Measurements from ENCODE around the gene CCDC86. TPM values are rescaled to one million over a fixed set of nuclear protein-coding genes. Genes with fewer than 3 reads are reported as not detected.

Gene CCDC86
- total RNA-seq, 2 donors from 2014 or later: 13.5 to 23.8 TPM

DNA sequence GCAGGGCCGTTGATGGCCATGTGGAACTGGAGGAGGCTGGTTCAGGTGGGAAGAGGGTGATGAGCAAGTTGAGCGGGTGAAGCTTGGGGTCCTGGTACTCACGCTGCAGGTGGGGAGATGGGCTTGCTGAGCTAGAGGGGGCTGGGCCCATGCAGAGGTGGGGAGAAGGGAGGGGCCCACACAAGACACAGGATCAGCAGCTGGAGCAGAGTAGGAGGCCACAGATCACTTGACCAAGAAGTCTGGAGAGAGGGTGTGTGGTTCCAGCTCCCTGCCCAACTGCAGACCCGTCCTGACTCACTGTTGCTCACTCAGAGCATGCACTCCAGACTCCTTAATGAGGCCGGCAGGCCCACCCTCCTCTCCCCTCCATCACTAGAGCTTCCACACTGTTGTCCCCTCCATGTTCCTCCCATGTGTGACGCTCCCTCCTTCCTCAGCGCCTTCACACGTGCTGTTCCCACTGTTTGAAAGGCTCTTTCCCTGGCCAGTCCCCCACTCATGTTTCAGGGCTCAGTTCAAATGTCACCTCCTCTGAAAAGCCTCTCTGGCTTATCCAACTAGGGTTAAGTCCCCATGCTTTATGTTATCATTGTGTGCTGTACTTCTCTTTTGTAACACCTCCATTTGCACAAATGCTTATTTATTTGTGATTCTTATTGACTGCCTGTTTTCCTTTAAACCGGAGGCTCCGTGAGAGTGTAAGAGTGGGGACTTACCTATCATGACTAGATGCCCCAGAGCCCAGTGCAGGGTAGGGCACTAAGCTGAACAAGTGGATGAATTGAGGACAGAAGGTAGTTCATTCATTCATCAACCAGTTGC is 2.3 kb downstream of the CCDC86 start:
- Histone ChIP-seq H3K27me3 (replicated peaks; ENCODE audit: insufficient read depth) (no peaks in the 10 kb centered on the region), H3K27ac (no peak overlapping the region), H3K9me3 (no peaks in the 10 kb centered on the region), H3K4me3 (peak overlapping the region; percentile 76), H3K4me1 (ENCODE audit: control insufficient read depth in 1 of 2, low read depth in 2 of 2) (peaks cover 28 to 42% of the 10 kb centered on the region in 2 donors), H3K36me3 (peaks cover 7% of the 10 kb centered on the region)
- ATAC-seq (ENCODE audit: insufficient number of reproducible peaks, low FRiP score, low read depth) (no peak), DNase-seq (ENCODE audit: low spot score) (no peak)
- TF ChIP-seq, protein P1, sequence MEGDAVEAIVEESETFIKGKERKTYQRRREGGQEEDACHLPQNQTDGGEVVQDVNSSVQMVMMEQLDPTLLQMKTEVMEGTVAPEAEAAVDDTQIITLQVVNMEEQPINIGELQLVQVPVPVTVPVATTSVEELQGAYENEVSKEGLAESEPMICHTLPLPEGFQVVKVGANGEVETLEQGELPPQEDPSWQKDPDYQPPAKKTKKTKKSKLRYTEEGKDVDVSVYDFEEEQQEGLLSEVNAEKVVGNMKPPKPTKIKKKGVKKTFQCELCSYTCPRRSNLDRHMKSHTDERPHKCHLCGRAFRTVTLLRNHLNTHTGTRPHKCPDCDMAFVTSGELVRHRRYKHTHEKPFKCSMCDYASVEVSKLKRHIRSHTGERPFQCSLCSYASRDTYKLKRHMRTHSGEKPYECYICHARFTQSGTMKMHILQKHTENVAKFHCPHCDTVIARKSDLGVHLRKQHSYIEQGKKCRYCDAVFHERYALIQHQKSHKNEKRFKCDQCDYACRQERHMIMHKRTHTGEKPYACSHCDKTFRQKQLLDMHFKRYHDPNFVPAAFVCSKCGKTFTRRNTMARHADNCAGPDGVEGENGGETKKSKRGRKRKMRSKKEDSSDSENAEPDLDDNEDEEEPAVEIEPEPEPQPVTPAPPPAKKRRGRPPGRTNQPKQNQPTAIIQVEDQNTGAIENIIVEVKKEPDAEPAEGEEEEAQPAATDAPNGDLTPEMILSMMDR (IDR thresholded peaks at IDR 0.05): no peak

DNA sequence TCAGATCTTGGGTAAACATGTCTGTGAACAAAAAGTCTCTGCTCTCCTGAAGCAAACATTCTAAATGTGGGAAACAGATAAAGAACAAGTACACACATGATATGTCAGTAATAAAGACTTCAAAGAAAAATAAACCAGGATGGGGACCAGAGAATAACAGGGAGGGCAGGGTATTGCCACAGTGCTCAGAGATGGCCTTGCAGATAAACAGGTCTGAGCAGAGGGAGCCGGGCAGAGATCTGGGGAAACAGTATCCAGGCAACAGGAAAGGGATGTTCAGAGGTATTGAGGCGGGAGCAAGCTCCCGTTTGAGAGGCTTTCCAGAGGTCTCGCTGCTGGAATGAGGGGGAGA is 2.9 kb downstream of the CCDC86 start:
- Histone ChIP-seq H3K4me3 (no peak overlapping the region), H3K27me3 (replicated peaks; ENCODE audit: insufficient read depth) (no peaks in the 10 kb centered on the region), H3K27ac (no peak overlapping the region), H3K9me3 (no peaks in the 10 kb centered on the region), H3K36me3 (peaks cover 10% of the 10 kb centered on the region), H3K4me1 (ENCODE audit: control insufficient read depth in 1 of 2, low read depth in 2 of 2) (peaks cover 28 to 42% of the 10 kb centered on the region in 2 donors)
- TF ChIP-seq, protein P1 (IDR thresholded peaks at IDR 0.05): no peak
- DNase-seq (ENCODE audit: low spot score): no peak
- ATAC-seq (ENCODE audit: insufficient number of reproducible peaks, low FRiP score, low read depth): no peak

DNA sequence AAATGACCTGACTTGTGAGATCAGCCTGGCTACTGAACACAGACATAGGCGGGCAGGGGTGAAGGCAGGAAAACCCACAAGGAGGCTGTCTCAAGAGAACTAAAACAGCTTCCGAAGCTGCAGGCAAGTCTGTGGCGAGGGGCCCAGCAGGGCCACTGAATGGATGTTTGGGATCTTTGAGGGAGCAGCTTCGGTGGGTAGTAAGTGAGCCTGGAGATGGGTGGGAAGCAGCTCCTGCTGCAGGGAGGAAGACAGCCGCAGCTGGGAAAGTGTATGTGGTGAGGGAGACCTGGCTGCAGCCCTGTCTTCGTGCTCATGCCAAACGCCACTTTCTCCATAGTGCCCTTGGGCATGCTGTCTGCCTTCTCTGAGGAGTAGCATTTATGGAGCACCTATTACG is 3.4 kb downstream of the CCDC86 start:
- peaks cover 28 to 39% of the 10 kb centered on the region in 2 donors for H3K4me1 ChIP-seq (ENCODE audit: control insufficient read depth in 1 of 2, low read depth in 2 of 2)
- H3K27ac ChIP-seq: no peak overlapping the region
- no peaks in the 10 kb centered on the region for H3K9me3 ChIP-seq
- no peaks in the 10 kb centered on the region for H3K27me3 ChIP-seq (replicated peaks; ENCODE audit: insufficient read depth)
- TF ChIP-seq, protein P1 (IDR thresholded peaks at IDR 0.05): no peak
- no peak overlapping the region for H3K4me3 ChIP-seq
- ATAC-seq (ENCODE audit: insufficient number of reproducible peaks, low FRiP score, low read depth) (no peak), DNase-seq (ENCODE audit: low spot score) (no peak)
- peaks cover 14% of the 10 kb centered on the region for H3K36me3 ChIP-seq

DNA sequence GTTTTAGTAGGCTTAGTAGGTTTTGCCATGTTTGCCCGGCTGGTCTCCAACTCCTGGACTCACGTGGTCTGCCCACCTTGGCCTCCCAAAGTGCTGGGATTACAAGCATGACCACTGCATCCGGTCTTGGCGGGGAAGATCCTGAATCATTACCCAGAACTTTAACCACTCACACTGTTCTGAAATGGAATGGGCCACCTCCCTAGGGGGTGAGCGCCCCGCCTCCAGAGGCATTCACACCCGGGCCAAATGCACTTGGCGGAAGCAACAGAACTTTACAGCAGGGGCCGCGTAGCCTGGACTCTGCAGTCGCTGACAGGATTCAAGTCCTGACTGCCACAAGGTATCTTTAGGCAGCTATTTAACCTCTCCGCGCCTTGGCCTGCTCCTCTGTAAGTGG is 5.4 kb downstream of the CCDC86 start:
- no peak overlapping the region for H3K4me3 ChIP-seq
- H3K9me3 ChIP-seq: no peaks in the 10 kb centered on the region
- H3K27me3 ChIP-seq (replicated peaks; ENCODE audit: insufficient read depth): no peaks in the 10 kb centered on the region
- no peak overlapping the region for H3K27ac ChIP-seq
- H3K36me3 ChIP-seq: peaks cover 18% of the 10 kb centered on the region
- DNase-seq (ENCODE audit: low spot score): no peak
- TF ChIP-seq, protein P1 (IDR thresholded peaks at IDR 0.05): no peak
- no peak for ATAC-seq (ENCODE audit: insufficient number of reproducible peaks, low FRiP score, low read depth)
- H3K4me1 ChIP-seq (ENCODE audit: control insufficient read depth in 1 of 2, low read depth in 2 of 2): peaks cover 20 to 24% of the 10 kb centered on the region in 2 donors

DNA sequence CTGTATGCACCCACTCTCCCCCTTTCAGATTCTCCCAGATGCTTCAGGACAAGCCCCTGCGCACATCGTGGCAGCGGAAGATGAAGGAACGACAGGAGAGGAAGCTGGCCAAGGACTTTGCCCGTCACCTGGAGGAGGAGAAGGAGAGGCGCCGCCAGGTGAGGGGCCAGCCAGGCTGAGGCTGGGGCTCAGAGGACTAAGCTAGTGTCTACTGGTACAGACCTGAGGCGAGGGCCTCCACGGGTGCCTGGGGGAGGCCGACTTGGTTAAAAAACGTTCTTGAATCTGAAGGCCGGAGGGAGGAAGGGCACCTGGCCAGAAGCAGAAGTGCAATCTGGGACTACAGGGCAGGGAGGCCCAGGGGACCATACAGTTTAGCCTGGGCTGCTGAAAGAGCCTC is 6.0 kb downstream of the CCDC86 start:
- Histone ChIP-seq H3K27me3 (replicated peaks; ENCODE audit: insufficient read depth) (no peaks in the 10 kb centered on the region), H3K9me3 (no peaks in the 10 kb centered on the region), H3K36me3 (peaks cover 18% of the 10 kb centered on the region), H3K4me1 (ENCODE audit: control insufficient read depth in 1 of 2, low read depth in 2 of 2) (peaks cover 17 to 18% of the 10 kb centered on the region in 2 donors), H3K27ac (no peak overlapping the region), H3K4me3 (no peak overlapping the region)
- no peak for ATAC-seq (ENCODE audit: insufficient number of reproducible peaks, low FRiP score, low read depth)
- DNase-seq (ENCODE audit: low spot score): no peak
- TF ChIP-seq, protein P1 (IDR thresholded peaks at IDR 0.05): no peak

Data from thoracic aorta (tissue), 2 donors.